GM18526 (cell line): ENCODE measurements around the gene SLC24A3.

Experiments used
- POLR2A ChIP-seq: IDR thresholded peaks from 3 replicates; pipeline ENCODE4 v1.6.1; 2011; ENCODE audit not compliant: insufficient read length; ENCODE audit errors: extremely low read depth

SLC24A3 gene

GRCh38 chr20:19222520-19223040 lies 10.1 kb downstream of the SLC24A3 start:
- no peak for TF ChIP-seq POLR2A

- no peak for TF ChIP-seq POLR2A
Measured at GRCh38 chr20:19223640-19224039, 11.2 kb downstream of the SLC24A3 start.

GRCh38 chr20:19231359-19232035 lies 19.1 kb downstream of the SLC24A3 start:
- no peak for TF ChIP-seq POLR2A

GRCh38 chr20:19232997-19233794 lies 20.8 kb downstream of the SLC24A3 start:
- no peak for TF ChIP-seq POLR2A

GRCh38 chr20:19236371-19237055 lies 24.1 kb downstream of the SLC24A3 start:
- TF ChIP-seq POLR2A: no peak

GRCh38 chr20:19241440-19241839 lies 29.0 kb downstream of the SLC24A3 start:
- TF ChIP-seq POLR2A: no peak

- TF ChIP-seq POLR2A: no peak
Measured at GRCh38 chr20:19244291-19244690, 31.8 kb downstream of the SLC24A3 start.

GRCh38 chr20:19249106-19249879 lies 36.9 kb downstream of the SLC24A3 start:
- TF ChIP-seq POLR2A: no peak

GRCh38 chr20:19250346-19250745 lies 37.9 kb downstream of the SLC24A3 start:
- no peak for TF ChIP-seq POLR2A

- no peak for TF ChIP-seq POLR2A
Measured at GRCh38 chr20:19251506-19251905, 39.1 kb downstream of the SLC24A3 start.

GRCh38 chr20:19251958-19252357 lies 39.5 kb downstream of the SLC24A3 start:
- no peak for TF ChIP-seq POLR2A

- TF ChIP-seq POLR2A: no peak
Measured at GRCh38 chr20:19252451-19253120, 40.1 kb downstream of the SLC24A3 start.

GRCh38 chr20:19253316-19253715 lies 40.9 kb downstream of the SLC24A3 start:
- no peak for TF ChIP-seq POLR2A
